Measurements from ENCODE around the gene RABAC1.

Gene RABAC1

GRCh38 chr19:41945135-41945766 is 13.9 kb downstream of the RABAC1 start:
- TF ChIP-seq ZNF70 (CRISPR knock-in tag; IDR thresholded peaks at IDR 0.05) (no peak), ARNTL (CRISPR knock-in tag; IDR thresholded peaks at IDR 0.05; ENCODE audit: borderline replicate concordance, low read depth) (no peak), PATZ1 (CRISPR knock-in tag; IDR thresholded peaks at IDR 0.05; ENCODE audit: borderline replicate concordance) (no peak), TCF4 (CRISPR knock-in tag; IDR thresholded peaks at IDR 0.05; ENCODE audit: borderline replicate concordance) (no peak), ZNF8 (CRISPR knock-in tag; IDR thresholded peaks at IDR 0.05) (no peak), CSDC2 (CRISPR knock-in tag; IDR thresholded peaks at IDR 0.05) (no peak), ESRRG (CRISPR knock-in tag; IDR thresholded peaks at IDR 0.05) (no peak), TSHZ2 (CRISPR knock-in tag; IDR thresholded peaks at IDR 0.05) (no peak)
- no peak for ATAC-seq

- ATAC-seq: no peak
- no peak for TF ChIP-seq ZNF70 (CRISPR knock-in tag; IDR thresholded peaks at IDR 0.05)
These were observed 14.8 kb downstream of the RABAC1 start for GRCh38 chr19:41944336-41944735.

GRCh38 chr19:41941410-41942202 is 17.5 kb downstream of the RABAC1 start:
- no peak for ATAC-seq
- no peak for TF ChIP-seq OSR1 (CRISPR knock-in tag; IDR thresholded peaks at IDR 0.05)
- TF ChIP-seq ZNF70 (CRISPR knock-in tag; IDR thresholded peaks at IDR 0.05): no peak
- no peak for TF ChIP-seq ZNF565 (CRISPR knock-in tag; conservative IDR thresholded peaks at IDR 0.05; ENCODE audit: low read depth)
- no peak for TF ChIP-seq ZC3H10 (CRISPR knock-in tag; IDR thresholded peaks at IDR 0.05)
- TF ChIP-seq TSHZ2 (CRISPR knock-in tag; IDR thresholded peaks at IDR 0.05): no peak
- no peak for TF ChIP-seq ZFP30 (CRISPR knock-in tag; IDR thresholded peaks at IDR 0.05)
- no peak for TF ChIP-seq CREB5 (CRISPR knock-in tag; IDR thresholded peaks at IDR 0.05; ENCODE audit: low read depth)
- no peak for TF ChIP-seq SNAI2 (CRISPR knock-in tag; IDR thresholded peaks at IDR 0.05)
- TF ChIP-seq RARB (CRISPR knock-in tag; IDR thresholded peaks at IDR 0.05): no peak
- no peak for TF ChIP-seq ARNTL (CRISPR knock-in tag; IDR thresholded peaks at IDR 0.05; ENCODE audit: borderline replicate concordance, low read depth)
- no peak for TF ChIP-seq CSRNP3 (CRISPR knock-in tag; IDR thresholded peaks at IDR 0.05)
- no peak for TF ChIP-seq PATZ1 (CRISPR knock-in tag; IDR thresholded peaks at IDR 0.05; ENCODE audit: borderline replicate concordance)
- TF ChIP-seq POU6F1 (CRISPR knock-in tag; IDR thresholded peaks at IDR 0.05; ENCODE audit: borderline replicate concordance, low read depth): no peak
- TF ChIP-seq PPARA (CRISPR knock-in tag; IDR thresholded peaks at IDR 0.05; ENCODE audit: borderline replicate concordance): no peak

All from SK-N-SH treated with all-trans-retinoic acid at 6 μM for 48 hours (cell line).